Neural progenitor cell (in vitro differentiated cells): ENCODE results near the gene ASAP2.

Experiments
- EZH2 ChIP-seq: fragments of 200-600 bp; sonication (generic); IDR thresholded peaks from 2 replicates; pipeline ENCODE4 v1.6.1; 2017; ENCODE audit warnings: antibody characterized with exemption, mild to moderate bottlenecking, moderate library complexity
- EZH2phosphoT487 ChIP-seq: fragments of 200-600 bp; sonication (generic); IDR thresholded peaks from 2 replicates; pipeline ENCODE4 v1.6.1; 2017; ENCODE audit warnings: antibody characterized with exemption
- TF ChIP-seq, protein P1 (sequence below): fragments of 200-600 bp; sonication (generic); IDR thresholded peaks from 2 replicates; pipeline ENCODE4 v1.5.1; 2017; ENCODE audit warnings: antibody characterized with exemption, mild to moderate bottlenecking

DNA sequence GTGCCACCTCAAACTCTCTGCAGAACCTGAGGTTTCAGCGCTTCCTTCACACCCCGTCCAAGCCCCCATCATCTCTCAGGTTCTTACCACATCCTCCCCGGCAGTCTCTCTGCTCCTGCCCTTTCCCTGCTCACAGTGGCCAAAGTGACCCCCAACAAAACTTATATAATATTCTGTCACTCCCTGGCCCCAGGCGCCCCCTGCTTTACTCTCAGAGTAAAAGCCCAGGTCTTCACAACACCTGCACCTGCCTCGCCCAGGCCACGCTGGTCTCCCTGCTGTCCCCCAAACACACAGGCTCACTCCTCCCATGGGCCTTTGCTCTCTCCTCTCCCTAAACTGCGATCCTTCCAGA, 210.3 kb downstream of the ASAP2 start:
- TF ChIP-seq, protein P1, sequence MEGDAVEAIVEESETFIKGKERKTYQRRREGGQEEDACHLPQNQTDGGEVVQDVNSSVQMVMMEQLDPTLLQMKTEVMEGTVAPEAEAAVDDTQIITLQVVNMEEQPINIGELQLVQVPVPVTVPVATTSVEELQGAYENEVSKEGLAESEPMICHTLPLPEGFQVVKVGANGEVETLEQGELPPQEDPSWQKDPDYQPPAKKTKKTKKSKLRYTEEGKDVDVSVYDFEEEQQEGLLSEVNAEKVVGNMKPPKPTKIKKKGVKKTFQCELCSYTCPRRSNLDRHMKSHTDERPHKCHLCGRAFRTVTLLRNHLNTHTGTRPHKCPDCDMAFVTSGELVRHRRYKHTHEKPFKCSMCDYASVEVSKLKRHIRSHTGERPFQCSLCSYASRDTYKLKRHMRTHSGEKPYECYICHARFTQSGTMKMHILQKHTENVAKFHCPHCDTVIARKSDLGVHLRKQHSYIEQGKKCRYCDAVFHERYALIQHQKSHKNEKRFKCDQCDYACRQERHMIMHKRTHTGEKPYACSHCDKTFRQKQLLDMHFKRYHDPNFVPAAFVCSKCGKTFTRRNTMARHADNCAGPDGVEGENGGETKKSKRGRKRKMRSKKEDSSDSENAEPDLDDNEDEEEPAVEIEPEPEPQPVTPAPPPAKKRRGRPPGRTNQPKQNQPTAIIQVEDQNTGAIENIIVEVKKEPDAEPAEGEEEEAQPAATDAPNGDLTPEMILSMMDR, result no peak
- TF ChIP-seq EZH2phosphoT487 (no peak), EZH2 (no peak)
